GM19239 (cell line): ENCODE data around the gene SLC10A2.
A peak's percentile ranks its signal among the peaks of the same experiment; 100 is the strongest.

Source experiments
- DNase-seq: peaks from one replicate; pipeline ENCODE4 v3.0.0; 2011; ENCODE audit warnings: low spot score; ENCODE audit not compliant: insufficient read length
- FAIRE-seq: peaks from 2 replicates; lab custom pipeline; 2011; peaks lifted over from hg19 to GRCh38; lab: Jason Lieb, UNC

Gene SLC10A2

GRCh38 chr13:103056008-103056407 lies 10.2 kb downstream of the SLC10A2 start:
- FAIRE-seq: no peak

GRCh38 chr13:103055166-103055565 lies 11.1 kb downstream of the SLC10A2 start:
- no peak for FAIRE-seq
- DNase-seq: no peak

More at GRCh38 chr13:103056008-103056407, 10.2 kb downstream of the SLC10A2 start:
- DNase-seq: no peak

- FAIRE-seq (no peak), DNase-seq (no peak)
Measured at GRCh38 chr13:103046676-103047075, 19.5 kb downstream of the SLC10A2 start.

GRCh38 chr13:103044056-103044455 lies 22.2 kb downstream of the SLC10A2 start:
- DNase-seq (no peak), FAIRE-seq (no peak)

GRCh38 chr13:103040006-103040405 lies 26.2 kb downstream of the SLC10A2 start:
- DNase-seq (no peak), FAIRE-seq (no peak)

- FAIRE-seq (no peak), DNase-seq (no peak)
Measured at GRCh38 chr13:103039183-103039582, 27.0 kb downstream of the SLC10A2 start.

- no peak for FAIRE-seq
Measured at GRCh38 chr13:103036268-103036667, 29.9 kb downstream of the SLC10A2 start.

GRCh38 chr13:103033999-103034398 lies 32.2 kb downstream of the SLC10A2 start:
- no peak for DNase-seq
- FAIRE-seq: peak; percentile 84

More at GRCh38 chr13:103036268-103036667, 29.9 kb downstream of the SLC10A2 start:
- DNase-seq: no peak

GRCh38 chr13:103031332-103031873 lies 34.8 kb downstream of the SLC10A2 start:
- peak; percentile 94 for FAIRE-seq
- DNase-seq: peak; percentile 14

- DNase-seq (no peak), FAIRE-seq (peak; percentile 73)
Measured at GRCh38 chr13:103030776-103031175, 35.4 kb downstream of the SLC10A2 start.

- DNase-seq (no peak), FAIRE-seq (no peak)
Measured at GRCh38 chr13:103029798-103030197, 36.4 kb downstream of the SLC10A2 start.

GRCh38 chr13:103022336-103022735 lies 43.9 kb downstream of the SLC10A2 start:
- no peak for FAIRE-seq

GRCh38 chr13:103018556-103018955 lies 47.7 kb downstream of the SLC10A2 start:
- no peak for DNase-seq
- FAIRE-seq: no peak

More at GRCh38 chr13:103022336-103022735, 43.9 kb downstream of the SLC10A2 start:
- DNase-seq: no peak

- DNase-seq: no peak
- FAIRE-seq: peak; percentile 64
Measured at GRCh38 chr13:103012646-103013045, 53.6 kb downstream of the SLC10A2 start.

GRCh38 chr13:103009051-103009840 lies 57.0 kb downstream of the SLC10A2 start:
- peak; percentile 86 for FAIRE-seq

GRCh38 chr13:103007427-103007762 lies 58.8 kb downstream of the SLC10A2 start:
- no peak for DNase-seq
- peak; percentile 91 for FAIRE-seq

More at GRCh38 chr13:103009051-103009840, 57.0 kb downstream of the SLC10A2 start:
- no peak for DNase-seq

- no peak for DNase-seq
- FAIRE-seq: no peak
Measured at GRCh38 chr13:103006641-103007426, 59.4 kb downstream of the SLC10A2 start.

GRCh38 chr13:103004661-103005345 lies 61.4 kb downstream of the SLC10A2 start:
- no peak for DNase-seq
- peak; percentile 81 for FAIRE-seq

- DNase-seq (no peak), FAIRE-seq (peak; percentile 75)
Measured at GRCh38 chr13:103003631-103004030, 62.6 kb downstream of the SLC10A2 start.

GRCh38 chr13:103002279-103002678 lies 63.9 kb downstream of the SLC10A2 start:
- FAIRE-seq (no peak), DNase-seq (no peak)
